Ureter (tissue), 1 donor: Measurements from ENCODE around the gene FGFR3. TPM values are rescaled to one million over a fixed set of nuclear protein-coding genes. Genes with fewer than 3 reads are reported as not detected.
"Not testable (repeated sequence)": the region's sequence is repeated elsewhere in the genome, so short reads cannot be mapped to it uniquely, and the experiment has no call there.

ENCODE experiments used
- DNase-seq: peaks from one replicate; pipeline ENCODE4 v3.0.0-alpha.2; 2020; ENCODE audit warnings: low spot score
- total RNA-seq: library from RNA; stranded (reverse); gene quantifications from one replicate; pipeline ENCODE4 v1.2.4, GENCODE V29; 2023
- donor health status: DM: yes; HTN: yes; CAD: no.

FGFR3 gene
- total RNA-seq, 1 donor from 2014 or later = 121 TPM

GRCh38 chr4:1842339-1842895 is 49.3 kb downstream of the FGFR3 start:
- no peak for DNase-seq

- DNase-seq = no peak
Measured at GRCh38 chr4:1842993-1843448, 49.9 kb downstream of the FGFR3 start.

- DNase-seq = no peak
Measured at GRCh38 chr4:1843852-1844251, 50.8 kb downstream of the FGFR3 start.

- not testable (repeated sequence) for DNase-seq
Measured at GRCh38 chr4:1844618-1845017, 51.5 kb downstream of the FGFR3 start.

- DNase-seq = no peak
Measured at GRCh38 chr4:1846580-1846979, 53.5 kb downstream of the FGFR3 start.

GRCh38 chr4:1850276-1850675 is 57.2 kb downstream of the FGFR3 start:
- DNase-seq = no peak

GRCh38 chr4:1851160-1851559 is 58.1 kb downstream of the FGFR3 start:
- no peak for DNase-seq

- no peak for DNase-seq
Measured at GRCh38 chr4:1851575-1852410, 58.7 kb downstream of the FGFR3 start.

- no peak for DNase-seq
Measured at GRCh38 chr4:1852904-1853623, 60.0 kb downstream of the FGFR3 start.

GRCh38 chr4:1854752-1855151 is 61.7 kb downstream of the FGFR3 start:
- DNase-seq = no peak

GRCh38 chr4:1855333-1856070 is 62.4 kb downstream of the FGFR3 start:
- peak; percentile 54 for DNase-seq

- peak; percentile 95 for DNase-seq
Measured at GRCh38 chr4:1856071-1856942, 63.2 kb downstream of the FGFR3 start, which contains the start of gene LETM1. LETM1 (minus strand) TSS chr4:1856156; CDS start chr4:1855950, 206 bp downstream.

- DNase-seq = peak; percentile 62
Measured at GRCh38 chr4:1856943-1857699, 64.0 kb downstream of the FGFR3 start.

- DNase-seq = no peak
Measured at GRCh38 chr4:1857931-1858330, 64.8 kb downstream of the FGFR3 start.

Other genes starting within 250 kb of the FGFR3 start
- gene FAM53A, start 109.0 kb upstream of the FGFR3 start, total RNA-seq = 2.5 TPM
- gene SLBP, start 81.0 kb upstream of the FGFR3 start, total RNA-seq = 29.4 TPM
- gene TMEM129, start 72.0 kb upstream of the FGFR3 start, total RNA-seq = 38.4 TPM
- 8.3 TPM for gene TACC3, start 71.8 kb upstream of the FGFR3 start, total RNA-seq
- gene LETM1, start 62.9 kb downstream of the FGFR3 start, total RNA-seq = 56.1 TPM
- gene NSD2, start 78.1 kb downstream of the FGFR3 start, total RNA-seq = 41.5 TPM
- 50.7 TPM for gene NELFA, start 215.7 kb downstream of the FGFR3 start, total RNA-seq